ENCODE results near the gene UNC79. TPM values are rescaled to one million over a fixed set of nuclear protein-coding genes. Genes with fewer than 3 reads are reported as not detected.

The UNC79 gene
- total and polyA plus RNA-seq, 10 of the 15 experiments (the other 5 are each of a cell fraction or from before 2014, with no cell fraction given) = 0.04 to 0.29 (median 0.14) TPM

DNA sequence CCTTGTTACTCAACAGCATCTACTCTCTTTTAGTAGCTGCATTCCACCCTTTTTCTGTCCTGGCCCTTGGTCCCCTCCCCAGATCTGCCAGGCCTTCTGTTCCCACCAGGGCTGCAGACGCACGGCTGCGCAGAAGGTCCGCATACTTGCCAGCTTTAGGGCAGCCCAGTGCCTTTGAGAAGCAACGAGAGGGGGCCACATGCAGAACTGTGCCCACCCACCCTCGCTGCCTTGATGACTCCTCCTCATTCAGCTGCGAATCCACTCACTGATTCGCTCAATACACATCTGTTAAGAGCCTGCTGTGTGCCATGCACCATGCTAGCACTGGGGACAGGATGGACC lies 318.3 kb downstream of the UNC79 start:
- in situ Hi-C loops (cut with MboI) (no loop called here), intact Hi-C loops (cut with micrococcal nuclease; ENCODE audit: unreplicated experiment) (no loop called here)
- Histone ChIP-seq H3K9me3 (replicated peaks; ENCODE audit: control insufficient read depth, insufficient read depth, low read length) (no peaks in the 10 kb centered on the region), H4K20me1 (ENCODE audit: control insufficient read depth, insufficient read depth) (no peaks in the 10 kb centered on the region), H3K36me3 (ENCODE audit: control insufficient read depth in 2 of 2, insufficient read depth in 2 of 2, low read length in 1 of 2) (no peaks in the 10 kb centered on the region), H3K27ac (ENCODE audit: control insufficient read depth, insufficient read depth) (no peak overlapping the region), H3K4me1 (ENCODE audit: control insufficient read depth, insufficient read depth, low read length) (no peaks in the 10 kb centered on the region), H2AFZ (ENCODE audit: control insufficient read depth, low read depth, low read length) (no peak overlapping the region), H3K4me2 (ENCODE audit: control insufficient read depth, insufficient read depth) (no peak overlapping the region), H3K79me2 (ENCODE audit: control insufficient read depth, insufficient read depth, low read length) (no peaks in the 10 kb centered on the region), H3K27me3 (replicated peaks in 1 of 2; ENCODE audit: control insufficient read depth in 2 of 2, insufficient read depth in 2 of 2, low read length in 1 of 2) (no peaks in the 10 kb centered on the region; a peak in 1 of 4 replicates), H3K9ac (ENCODE audit: control insufficient read depth, insufficient read depth, low read length) (no peak overlapping the region), H3K4me3 (no peak overlapping the region)
- ChIA-PET CTCF (no interaction called here), RAD21 (ENCODE audit: unreplicated experiment) (no interaction called here), SMC1A (ENCODE audit: uncharacterized antibody, unreplicated experiment) (no interaction called here), POLR2A (no interaction called here)
- WGBS (ENCODE audit: insufficient coverage, insufficient replicate concordance, low lambda C conversion rate, missing lambda C conversion rate) = 59% methylated on average over 8 of the region's 8 CpGs
- FAIRE-seq (no peak), DNase-seq (ENCODE audit: low read depth, low spot score) (no peak), ATAC-seq (no peak)
- no TSS peak for BruUV-seq (replicated peaks)
- no peak for TF ChIP-seq CHD4 (IDR thresholded peaks at IDR 0.05)
- no peak for TF ChIP-seq SMC3 (IDR thresholded peaks at IDR 0.05; ENCODE audit: borderline replicate concordance, low read length)
- TF ChIP-seq, protein P1, sequence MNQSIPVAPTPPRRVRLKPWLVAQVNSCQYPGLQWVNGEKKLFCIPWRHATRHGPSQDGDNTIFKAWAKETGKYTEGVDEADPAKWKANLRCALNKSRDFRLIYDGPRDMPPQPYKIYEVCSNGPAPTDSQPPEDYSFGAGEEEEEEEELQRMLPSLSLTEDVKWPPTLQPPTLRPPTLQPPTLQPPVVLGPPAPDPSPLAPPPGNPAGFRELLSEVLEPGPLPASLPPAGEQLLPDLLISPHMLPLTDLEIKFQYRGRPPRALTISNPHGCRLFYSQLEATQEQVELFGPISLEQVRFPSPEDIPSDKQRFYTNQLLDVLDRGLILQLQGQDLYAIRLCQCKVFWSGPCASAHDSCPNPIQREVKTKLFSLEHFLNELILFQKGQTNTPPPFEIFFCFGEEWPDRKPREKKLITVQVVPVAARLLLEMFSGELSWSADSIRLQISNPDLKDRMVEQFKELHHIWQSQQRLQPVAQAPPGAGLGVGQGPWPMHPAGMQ (IDR thresholded peaks at IDR 0.05; ENCODE audit: borderline replicate concordance) = no peak
- TF ChIP-seq SMAD5 (IDR thresholded peaks at IDR 0.05; ENCODE audit: low read depth) = no peak
- no peak for TF ChIP-seq TCF3 (IDR thresholded peaks at IDR 0.05; ENCODE audit: borderline replicate concordance, insufficient read depth, low read depth, low read length)
- TF ChIP-seq RUNX3 (IDR thresholded peaks at IDR 0.05; ENCODE audit: low read length) = no peak
- TF ChIP-seq, protein P2, sequence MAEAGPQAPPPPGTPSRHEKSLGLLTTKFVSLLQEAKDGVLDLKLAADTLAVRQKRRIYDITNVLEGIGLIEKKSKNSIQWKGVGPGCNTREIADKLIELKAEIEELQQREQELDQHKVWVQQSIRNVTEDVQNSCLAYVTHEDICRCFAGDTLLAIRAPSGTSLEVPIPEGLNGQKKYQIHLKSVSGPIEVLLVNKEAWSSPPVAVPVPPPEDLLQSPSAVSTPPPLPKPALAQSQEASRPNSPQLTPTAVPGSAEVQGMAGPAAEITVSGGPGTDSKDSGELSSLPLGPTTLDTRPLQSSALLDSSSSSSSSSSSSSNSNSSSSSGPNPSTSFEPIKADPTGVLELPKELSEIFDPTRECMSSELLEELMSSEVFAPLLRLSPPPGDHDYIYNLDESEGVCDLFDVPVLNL (IDR thresholded peaks at IDR 0.05; ENCODE audit: low read depth, low read length) = no peak
- no peak for TF ChIP-seq IRF4 (IDR thresholded peaks at IDR 0.05; ENCODE audit: low read depth, low read length)
- no peak for TF ChIP-seq CEBPB (IDR thresholded peaks at IDR 0.05; ENCODE audit: borderline replicate concordance in 1 of 2, low read depth in 2 of 2, low read length in 2 of 2)
- no peak for TF ChIP-seq MXI1 (IDR thresholded peaks at IDR 0.05; ENCODE audit: low read depth, low read length)
- TF ChIP-seq, protein P3, sequence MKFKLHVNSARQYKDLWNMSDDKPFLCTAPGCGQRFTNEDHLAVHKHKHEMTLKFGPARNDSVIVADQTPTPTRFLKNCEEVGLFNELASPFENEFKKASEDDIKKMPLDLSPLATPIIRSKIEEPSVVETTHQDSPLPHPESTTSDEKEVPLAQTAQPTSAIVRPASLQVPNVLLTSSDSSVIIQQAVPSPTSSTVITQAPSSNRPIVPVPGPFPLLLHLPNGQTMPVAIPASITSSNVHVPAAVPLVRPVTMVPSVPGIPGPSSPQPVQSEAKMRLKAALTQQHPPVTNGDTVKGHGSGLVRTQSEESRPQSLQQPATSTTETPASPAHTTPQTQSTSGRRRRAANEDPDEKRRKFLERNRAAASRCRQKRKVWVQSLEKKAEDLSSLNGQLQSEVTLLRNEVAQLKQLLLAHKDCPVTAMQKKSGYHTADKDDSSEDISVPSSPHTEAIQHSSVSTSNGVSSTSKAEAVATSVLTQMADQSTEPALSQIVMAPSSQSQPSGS (IDR thresholded peaks at IDR 0.05; ENCODE audit: low read length) = no peak
- TF ChIP-seq, protein P4, sequence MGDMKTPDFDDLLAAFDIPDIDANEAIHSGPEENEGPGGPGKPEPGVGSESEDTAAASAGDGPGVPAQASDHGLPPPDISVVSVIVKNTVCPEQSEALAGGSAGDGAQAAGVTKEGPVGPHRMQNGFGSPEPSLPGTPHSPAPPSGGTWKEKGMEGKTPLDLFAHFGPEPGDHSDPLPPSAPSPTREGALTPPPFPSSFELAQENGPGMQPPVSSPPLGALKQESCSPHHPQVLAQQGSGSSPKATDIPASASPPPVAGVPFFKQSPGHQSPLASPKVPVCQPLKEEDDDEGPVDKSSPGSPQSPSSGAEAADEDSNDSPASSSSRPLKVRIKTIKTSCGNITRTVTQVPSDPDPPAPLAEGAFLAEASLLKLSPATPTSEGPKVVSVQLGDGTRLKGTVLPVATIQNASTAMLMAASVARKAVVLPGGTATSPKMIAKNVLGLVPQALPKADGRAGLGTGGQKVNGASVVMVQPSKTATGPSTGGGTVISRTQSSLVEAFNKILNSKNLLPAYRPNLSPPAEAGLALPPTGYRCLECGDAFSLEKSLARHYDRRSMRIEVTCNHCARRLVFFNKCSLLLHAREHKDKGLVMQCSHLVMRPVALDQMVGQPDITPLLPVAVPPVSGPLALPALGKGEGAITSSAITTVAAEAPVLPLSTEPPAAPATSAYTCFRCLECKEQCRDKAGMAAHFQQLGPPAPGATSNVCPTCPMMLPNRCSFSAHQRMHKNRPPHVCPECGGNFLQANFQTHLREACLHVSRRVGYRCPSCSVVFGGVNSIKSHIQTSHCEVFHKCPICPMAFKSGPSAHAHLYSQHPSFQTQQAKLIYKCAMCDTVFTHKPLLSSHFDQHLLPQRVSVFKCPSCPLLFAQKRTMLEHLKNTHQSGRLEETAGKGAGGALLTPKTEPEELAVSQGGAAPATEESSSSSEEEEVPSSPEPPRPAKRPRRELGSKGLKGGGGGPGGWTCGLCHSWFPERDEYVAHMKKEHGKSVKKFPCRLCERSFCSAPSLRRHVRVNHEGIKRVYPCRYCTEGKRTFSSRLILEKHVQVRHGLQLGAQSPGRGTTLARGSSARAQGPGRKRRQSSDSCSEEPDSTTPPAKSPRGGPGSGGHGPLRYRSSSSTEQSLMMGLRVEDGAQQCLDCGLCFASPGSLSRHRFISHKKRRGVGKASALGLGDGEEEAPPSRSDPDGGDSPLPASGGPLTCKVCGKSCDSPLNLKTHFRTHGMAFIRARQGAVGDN (IDR thresholded peaks at IDR 0.05) = no peak
- no peak for TF ChIP-seq KLF5 (IDR thresholded peaks at IDR 0.05; ENCODE audit: partially characterized antibody)
